Hematopoietic multipotent progenitor cell treated with erythropoietin and hydrocortisone succinate and interleukin-3 and kit ligand, for 15 days (in vitro differentiated cells): ENCODE data around the gene HMX3.
A peak's percentile ranks its signal among the peaks of the same experiment; 100 is the strongest.
"Not testable (repeated sequence)": the region's sequence is repeated elsewhere in the genome, so short reads cannot be mapped to it uniquely, and the experiment has no call there.

ENCODE experiments used
- DNase-seq: peaks from one replicate; pipeline ENCODE4 v3.0.0-alpha.2; 2015; ENCODE audit warnings: low spot score

HMX3 gene

DNA sequence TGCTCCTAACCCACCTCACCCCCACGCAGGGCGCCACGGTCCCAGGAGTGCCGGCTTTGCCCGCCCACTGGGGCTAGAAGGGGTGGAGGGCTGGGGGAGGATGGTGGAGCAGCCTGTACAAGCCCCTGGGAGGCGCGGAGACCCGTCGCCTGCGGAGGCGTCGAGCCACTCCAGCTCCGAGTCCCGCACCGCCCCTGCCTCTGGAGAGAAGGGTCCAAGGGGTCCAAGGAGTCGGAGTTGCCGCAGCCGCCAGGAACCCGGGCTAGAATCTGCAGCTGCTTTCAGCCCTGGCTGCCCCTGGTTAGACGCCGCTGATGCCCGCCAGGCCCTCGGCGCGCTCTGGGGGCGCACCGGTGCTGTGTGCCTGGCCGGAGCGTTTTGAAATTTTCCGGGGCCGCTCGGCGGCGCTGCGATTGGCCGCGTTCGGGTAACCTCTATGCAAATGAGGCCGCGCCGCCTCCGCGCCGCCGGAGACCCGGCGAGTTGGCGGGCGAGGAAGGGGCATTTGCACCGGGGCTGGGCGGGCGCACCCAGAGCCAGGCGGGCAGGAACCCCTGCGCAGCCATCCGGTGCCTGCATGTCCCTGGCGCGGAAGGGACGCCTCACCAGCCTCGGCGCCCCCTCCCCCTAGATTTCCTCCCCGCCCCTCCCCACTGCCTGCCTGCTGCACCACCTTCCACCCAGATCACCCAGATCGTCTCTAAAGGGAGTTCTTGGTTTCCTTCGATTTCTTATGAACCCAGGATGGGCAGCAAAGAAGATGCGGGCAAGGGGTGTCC is 12.1 kb downstream of the HMX3 start, which contains the start of gene HMX2:
TSS of gene HMX2 (plus strand) at position 502 of the 779 bp plus-strand sequence. CDS start at position 745, 243 bp downstream.
- no peak for DNase-seq

DNA sequence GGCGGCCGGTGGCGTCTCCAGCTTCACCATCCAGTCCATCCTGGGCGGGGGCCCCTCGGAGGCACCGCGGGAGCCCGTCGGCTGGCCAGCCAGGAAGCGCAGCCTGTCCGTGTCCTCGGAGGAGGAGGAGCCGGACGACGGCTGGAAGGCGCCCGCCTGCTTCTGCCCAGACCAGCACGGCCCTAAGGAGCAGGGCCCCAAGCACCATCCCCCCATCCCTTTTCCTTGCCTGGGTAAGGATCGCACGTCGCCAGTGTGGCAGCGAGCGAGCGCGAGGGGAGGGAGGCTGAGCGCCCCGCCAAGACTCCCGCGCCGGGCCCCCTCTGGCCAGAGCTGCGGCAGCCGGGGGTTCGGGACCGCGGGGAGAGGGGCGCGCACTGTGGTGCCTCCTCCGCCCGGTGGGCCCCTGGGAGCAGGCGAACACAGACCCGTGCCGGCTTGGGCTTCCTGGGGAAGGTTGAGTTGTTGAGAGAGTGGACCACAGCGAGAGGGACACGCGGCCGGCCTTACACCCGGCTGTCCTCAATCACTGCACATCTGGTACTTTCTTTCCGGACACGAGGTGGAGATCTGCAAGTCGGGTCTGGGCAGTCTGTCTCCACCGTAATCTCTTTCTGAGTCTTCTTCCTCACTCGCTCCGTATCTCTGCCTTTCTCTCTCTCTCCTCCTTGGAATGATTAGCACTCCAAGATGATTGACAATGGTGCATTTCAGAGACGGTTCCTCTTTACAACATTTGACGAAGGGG is 12.8 kb downstream of the HMX3 start:
- no peak for DNase-seq

DNA sequence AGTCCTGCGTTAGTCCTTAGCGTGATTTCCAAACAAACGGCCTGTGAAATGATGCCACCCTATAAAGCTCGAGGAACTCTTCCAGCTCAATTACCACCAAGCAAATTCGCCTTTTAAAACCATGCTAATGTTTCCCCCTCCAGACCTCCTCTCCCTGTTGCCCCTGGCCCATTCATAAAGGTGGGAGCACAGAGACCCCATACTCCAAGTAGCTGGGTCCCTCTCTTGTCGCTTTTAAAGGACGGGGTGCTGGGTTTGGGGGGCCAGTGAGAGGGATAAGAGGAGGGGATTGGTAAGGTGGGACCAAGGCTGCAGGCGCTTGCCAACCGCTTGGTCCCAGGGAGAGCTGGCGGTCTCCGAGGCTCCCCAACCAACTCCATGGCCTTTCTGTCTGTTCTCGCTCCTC is 13.4 kb downstream of the HMX3 start:
- no peak for DNase-seq

DNA sequence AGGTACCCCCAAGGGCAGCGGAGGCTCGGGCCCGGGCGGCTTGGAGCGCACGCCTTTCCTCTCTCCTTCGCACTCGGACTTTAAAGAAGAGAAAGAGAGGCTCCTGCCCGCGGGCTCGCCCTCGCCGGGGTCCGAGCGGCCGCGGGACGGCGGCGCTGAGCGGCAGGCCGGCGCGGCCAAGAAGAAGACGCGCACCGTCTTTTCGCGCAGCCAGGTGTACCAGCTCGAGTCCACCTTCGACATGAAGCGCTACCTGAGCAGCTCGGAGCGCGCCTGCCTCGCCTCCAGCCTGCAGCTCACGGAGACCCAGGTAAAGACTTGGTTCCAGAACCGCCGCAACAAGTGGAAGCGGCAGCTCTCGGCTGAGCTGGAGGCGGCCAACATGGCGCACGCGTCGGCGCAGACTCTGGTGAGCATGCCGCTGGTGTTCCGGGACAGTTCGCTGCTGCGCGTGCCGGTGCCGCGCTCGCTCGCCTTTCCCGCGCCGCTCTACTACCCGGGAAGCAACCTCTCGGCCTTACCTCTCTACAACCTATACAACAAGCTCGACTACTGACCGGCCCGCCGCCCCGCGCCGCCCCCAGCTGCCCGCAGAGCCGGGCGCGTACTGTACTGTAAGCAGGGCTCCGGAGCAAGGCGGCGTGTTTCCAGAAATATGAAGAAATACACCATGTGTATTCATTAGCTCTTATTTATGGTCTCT is 13.9 kb downstream of the HMX3 start:
- no peak for DNase-seq

DNA sequence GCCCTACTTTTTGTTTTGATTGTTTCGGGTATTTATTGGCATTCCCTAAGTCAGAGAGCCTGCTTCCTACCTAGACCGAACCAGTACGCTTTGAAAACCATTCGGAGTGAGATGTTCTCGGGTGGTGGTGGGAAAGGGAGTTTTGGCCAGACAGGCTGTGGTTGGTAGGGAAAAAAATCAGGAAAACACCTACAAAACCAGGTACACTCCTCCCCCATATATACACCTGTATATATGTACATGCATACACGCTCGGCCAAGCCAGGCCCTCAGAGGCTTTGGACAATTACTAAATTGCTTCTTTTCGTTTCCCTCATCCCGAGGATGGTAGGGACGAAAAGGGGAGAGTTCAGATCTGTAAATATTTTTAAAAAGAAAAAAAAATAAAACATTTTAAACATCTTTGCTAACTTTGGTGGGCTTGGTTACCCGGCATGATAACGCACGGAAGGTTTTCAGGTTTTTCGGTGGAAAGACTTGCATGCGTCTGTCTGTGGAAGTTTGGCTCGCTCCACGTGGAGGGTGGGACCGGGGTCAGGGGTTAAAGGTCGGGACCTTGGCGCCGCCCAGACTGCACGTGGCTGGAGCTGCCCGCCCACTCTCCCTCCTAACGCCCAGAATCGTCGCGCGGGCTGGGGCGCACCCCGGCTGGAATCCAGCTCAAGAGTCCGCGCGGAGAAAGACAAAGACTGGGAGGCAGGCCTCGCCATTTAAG is 14.7 kb downstream of the HMX3 start:
- DNase-seq: no peak

DNA sequence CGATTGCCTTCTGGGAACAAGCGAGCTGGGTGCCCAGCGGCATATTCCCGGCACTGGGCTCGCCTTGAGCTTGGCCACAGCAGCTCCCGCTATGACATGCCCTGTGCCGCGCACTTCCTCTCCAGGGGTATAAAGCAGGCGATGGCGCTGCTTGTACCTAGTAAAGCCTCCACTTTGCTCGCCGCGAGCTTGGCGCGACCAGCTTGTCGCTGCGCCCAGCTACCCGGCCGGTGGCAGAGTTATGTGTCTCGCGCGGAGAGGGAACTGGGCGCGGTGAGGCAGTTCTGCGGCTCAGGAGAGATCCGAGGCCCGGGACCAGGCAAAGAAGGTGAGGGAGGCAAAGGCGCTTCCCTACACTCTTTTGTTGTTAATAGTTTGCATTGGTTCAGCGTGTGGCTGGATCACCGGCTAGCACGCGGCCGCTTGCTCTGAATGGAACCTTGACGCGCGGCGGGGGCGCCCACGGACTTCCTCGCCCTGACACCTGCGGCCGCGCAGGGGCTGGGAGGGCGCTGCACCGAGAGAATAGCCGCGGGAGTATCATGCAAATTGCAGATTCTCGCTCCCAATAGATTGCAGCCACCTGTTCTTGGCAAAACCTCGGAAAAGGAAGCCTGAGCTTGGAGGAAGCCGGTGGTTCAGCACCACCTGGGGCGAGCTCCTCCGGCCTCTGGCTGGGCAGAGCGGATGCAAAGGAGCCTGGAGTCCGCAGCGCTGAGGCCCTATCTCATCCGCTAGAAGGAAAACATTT is 15.4 kb downstream of the HMX3 start:
- DNase-seq: no peak

DNA sequence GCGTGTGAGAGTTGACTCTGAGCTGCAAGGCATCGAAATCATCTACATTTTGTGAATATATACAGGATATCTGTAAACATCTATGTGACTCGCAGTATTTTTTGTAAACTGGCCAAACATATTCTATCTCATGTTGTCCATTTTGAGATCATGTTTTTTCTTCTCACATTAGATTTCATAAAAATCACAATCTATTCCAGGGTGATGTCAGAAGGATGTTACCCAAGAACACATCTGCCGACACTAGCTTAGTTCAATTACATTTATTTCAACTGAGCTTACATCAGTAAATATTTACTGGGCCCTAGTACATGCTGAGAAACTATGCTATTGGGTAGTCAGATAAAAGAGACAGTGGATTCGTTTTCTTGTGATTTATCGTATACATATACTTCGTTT is 16.0 kb downstream of the HMX3 start:
- DNase-seq: no peak

DNA sequence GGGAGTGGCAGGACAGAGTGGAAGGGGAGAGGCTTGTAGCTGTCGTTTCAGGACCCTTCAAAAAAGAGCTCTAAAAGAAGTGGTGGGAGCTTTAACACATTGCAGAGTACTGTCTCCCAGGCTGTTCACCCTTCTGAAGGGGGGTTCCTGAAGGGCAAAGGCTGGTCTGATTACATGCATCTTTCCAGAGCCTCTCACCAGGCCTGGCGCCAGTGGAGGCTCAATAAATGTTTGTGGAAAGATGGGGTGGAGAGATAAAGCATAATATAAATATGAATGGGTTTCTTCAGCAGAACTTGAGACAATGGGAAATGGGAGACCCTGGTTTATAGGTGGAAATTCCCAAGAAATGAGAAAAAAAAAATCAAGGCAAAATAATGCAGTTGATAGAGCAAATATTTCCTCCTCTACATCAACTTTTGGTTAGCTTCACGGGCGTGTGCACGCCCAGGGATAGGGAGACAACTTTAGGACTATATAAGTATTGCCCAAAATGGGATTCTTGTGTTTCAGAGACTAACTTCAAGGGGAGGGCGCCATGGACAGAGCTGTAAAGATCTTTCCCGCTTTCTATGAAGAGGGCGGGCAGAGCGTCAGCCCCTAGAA is 17.8 kb downstream of the HMX3 start:
- no peak for DNase-seq

DNA sequence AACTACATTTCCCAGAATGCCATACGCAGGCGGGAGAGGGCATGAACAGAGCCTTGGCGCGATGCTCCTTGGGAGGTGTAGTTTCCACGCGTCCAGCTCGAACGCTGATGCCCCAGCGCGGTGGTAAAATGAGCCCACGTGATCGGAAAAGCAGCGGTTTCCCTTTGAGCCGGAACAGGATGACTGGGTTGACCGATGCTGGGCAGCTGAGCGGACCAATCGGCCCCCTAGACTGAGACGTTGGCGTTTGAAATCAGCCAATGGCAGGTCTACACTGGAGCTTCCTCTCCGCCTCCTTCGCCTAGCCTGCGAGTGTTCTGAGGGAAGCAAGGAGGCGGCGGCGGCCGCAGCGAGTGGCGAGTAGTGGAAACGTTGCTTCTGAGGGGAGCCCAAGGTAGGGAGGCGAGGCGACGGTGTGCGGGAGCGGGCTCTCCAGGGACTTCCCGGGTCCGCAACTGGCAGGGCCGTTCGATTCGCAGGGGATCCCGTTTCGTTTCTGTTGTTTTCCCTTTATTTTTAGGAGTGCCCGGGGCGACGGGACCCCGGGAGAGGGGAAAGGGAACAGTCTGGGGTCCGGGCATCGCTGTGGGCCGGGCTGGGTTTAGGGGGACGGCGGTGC is 18.4 kb downstream of the HMX3 start, which contains the start of gene BUB3:
TSS of gene BUB3 (plus strand) at position 311 of the 619 bp plus-strand sequence. CDS start 516 bp downstream, outside the sequence.
- DNase-seq: peak; percentile 98

DNA sequence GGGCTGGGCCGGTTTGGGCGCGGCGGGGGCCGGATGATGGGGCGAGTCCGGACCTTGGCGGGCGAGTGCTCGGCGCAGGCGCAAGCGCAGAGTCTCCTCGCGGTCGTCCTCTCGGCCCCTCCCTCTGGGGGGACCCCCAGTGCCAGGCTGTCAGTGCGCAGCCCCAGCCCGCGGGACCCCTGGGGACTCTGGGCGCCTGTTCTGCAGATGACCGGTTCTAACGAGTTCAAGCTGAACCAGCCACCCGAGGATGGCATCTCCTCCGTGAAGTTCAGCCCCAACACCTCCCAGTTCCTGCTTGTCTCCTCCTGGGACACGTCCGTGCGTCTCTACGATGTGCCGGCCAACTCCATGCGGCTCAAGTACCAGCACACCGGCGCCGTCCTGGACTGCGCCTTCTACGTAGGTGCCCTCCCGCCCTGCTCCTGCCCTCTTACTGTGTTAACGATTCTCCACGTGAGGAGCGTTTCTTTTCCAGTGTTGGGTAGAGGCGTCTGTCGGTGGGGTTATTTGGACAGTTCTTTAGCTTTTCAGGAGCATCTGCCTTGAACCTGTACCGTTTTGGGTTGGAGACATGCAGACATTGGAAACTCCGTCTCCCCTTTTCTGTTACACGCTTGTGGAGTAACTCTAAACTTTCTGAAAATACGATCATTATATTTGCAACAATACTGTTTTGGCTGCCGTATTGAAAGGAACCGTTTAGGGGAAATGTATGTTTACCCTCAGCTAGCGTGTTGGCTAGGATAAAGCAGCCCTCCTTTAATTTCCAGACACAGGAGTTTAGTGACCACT is 19.1 kb downstream of the HMX3 start:
- DNase-seq: peak; percentile 46

DNA sequence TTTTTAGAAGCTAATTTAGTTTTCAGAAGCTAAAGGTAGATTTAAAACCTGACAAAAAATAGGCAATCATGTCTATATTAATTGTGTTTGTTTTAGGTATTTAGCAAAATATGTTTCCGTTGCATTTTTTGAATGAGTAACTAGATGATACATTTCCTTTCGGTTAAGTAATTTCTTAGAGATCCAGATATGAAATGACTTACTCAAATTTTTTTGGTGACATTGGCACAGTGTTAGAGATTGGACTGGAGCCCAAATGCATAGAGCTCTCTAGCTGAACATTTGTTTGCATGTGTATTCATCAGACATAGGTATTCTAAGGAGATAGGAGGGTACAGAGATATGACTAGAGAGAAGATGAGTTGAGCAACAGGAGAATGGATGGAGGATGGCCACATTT is 20.3 kb downstream of the HMX3 start:
- peak; percentile 28 for DNase-seq

DNA sequence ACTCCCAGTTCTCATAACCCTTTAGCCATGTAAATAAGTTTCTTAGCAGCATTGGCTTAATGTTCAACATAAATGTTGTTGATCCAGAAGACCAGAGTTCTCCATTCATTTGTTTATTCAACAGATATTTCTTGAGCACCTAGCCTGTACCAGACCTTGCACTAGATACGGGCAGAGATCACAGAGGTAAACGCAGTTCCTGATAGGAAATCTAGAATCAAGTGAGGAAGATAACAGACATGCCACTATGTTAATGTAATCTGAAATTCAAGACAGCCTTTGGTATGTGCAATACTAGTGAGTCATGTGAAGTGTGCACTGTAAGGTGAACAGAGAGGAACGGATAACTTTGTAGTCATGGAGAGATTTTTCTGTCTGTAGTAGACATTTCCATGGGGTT is 21.4 kb downstream of the HMX3 start:
- DNase-seq: no peak

DNA sequence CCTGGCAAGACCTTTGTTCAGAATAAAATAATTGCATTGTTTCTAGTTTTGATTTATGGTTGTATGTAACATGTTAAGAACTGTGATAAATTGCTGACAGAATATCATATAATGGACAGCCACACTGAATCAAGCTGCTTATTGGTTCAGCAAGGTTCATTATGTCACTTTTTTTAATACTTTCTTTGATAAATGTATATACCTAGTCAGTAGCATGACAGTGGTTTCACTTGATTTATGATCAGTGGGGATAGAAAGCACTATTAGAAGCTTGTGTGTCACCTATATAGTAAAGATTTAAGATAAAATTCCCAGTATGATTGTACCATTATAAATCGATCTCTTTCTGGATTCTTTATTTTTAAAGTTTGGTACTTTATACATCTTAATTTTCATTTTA is 22.9 kb downstream of the HMX3 start:
- DNase-seq: no peak

DNA sequence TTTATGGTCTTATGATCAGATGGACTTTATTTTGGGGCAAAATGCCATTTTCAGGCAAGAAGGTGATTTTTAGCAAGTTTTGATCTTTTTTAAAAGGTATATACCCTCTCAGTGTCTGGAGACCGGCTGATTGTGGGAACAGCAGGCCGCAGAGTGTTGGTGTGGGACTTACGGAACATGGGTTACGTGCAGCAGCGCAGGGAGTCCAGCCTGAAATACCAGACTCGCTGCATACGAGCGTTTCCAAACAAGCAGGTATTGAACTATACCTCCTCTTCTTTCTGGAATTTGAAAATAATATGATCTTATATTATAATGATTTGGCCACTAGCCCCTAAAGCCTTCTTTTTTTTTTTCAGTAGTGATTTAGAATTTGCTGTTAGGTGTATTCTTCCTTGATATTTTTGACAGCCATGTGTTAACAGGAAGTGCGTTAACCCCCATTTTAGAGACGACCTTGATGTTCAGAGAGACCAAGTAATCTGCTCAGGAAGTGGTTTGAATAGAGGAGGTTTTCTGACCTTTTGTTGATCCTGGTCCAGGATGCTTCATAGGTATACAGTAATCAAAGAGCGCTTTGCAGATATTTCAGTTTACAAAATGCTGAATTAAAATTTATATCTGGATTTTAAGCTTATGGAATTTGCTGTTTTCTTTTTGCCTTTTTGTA is 24.7 kb downstream of the HMX3 start:
- DNase-seq: no peak

DNA sequence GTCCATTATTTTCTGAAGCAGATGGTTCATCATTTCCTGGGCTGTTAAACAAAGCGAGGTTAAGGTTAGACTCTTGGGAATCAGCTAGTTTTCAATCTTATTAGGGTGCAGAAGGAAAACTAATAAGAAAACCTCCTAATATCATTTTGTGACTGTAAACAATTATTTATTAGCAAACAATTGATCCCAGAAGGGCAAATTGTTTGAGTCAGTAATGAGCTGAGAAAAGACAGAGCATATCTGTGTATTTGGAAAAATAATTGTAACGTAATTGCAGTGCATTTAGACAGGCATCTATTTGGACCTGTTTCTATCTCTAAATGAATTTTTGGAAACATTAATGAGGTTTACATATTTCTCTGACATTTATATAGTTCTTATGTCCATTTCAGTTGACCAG is 28.5 kb downstream of the HMX3 start:
- no peak for DNase-seq

DNA sequence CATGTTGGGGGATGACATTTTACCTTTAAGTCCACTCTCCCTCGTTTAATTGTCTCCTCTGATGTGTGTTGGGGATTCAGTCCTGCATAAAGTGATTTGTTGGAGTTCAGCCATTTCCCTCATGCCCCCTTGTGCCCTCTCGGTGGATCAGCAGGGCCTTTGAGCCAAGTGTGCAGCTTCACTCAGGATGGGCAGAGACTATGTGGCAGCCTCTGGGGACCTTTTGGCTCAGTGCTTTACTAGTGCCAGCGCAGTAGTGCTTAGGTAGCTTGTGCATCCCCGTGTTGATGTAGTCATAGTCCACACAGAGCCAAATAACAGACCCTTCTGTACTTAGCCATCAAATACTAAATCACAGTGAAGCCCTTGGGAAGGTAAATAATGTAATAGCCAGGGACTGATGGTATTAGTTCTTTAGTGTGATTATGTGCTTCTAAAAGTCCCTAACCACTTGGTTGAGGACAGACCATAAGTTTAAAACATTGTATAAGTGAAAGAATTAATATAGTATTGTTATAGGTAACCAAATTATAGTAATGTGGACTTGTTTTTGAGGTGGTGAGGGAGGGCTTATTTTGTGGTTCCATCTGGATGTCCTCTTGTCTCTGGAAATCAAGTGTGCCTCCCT is 29.8 kb downstream of the HMX3 start:
- DNase-seq: no peak

DNA sequence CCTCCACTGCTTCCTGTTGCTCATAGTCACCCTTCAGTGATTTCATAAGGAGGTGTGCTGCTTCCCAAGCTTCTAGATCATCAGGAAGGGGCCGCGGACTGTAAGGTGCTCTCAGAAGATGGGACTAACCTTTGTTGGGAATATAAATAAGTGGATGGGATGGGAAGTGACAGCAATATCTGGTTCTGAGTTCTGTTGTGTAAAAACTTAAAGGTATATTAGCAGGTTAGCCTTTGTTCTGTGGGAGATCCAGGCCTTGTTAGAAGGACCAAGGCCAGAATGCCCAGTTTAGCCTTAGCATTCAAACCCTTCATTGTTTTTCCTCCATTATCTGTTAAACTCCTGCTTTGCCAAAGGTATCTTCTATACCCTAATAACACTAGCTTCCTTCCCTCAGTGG is 30.8 kb downstream of the HMX3 start:
- no peak for DNase-seq

DNA sequence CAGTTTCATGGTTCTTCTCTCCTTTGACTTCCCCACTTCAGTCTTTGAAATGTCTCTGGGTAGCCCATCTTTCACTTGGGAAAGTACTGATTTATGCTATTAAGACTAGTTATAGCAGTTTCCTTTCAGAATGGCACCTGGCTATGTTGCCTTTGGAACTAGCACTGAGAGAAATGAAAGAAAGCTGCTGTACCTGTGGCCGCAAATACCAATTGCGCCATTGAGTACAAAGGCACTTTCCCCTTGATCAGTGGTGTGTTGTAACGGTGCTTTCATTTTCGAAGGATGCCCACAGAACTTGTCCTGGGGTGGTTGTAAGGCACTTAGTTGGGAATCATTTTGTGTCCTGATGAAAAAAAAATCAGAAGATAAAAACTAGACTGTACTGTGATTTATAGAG is 35.2 kb downstream of the HMX3 start:
- no peak for DNase-seq

DNA sequence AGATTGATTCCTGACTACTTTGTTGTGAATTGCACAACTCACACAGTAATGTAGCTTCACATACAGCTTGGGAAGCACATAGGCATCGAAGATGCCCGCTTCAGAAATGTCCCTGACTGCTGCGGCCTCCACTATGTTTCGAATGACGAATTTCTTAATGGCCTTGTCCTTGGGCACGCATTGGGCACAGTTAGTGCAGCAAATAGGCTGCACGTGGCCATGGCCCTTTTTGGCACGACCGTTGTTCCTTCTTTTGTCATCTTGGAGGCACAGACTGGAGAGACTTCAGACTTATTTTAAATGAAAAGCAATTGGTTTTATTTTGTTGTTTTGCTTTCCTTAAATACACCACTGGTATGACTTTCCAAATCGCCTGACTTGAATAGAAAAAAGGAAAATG is 35.8 kb downstream of the HMX3 start:
- not testable (repeated sequence) for DNase-seq
